Stimulated activated CD8-positive, alpha-beta memory T cell treated with anti-CD3 and anti-CD28 coated beads, Interleukin-2, amount 100 ng/mL, for 1 hour (primary cell): ENCODE data around the gene NMT2.
"Not testable (repeated sequence)": the region's sequence is repeated elsewhere in the genome, so short reads cannot be mapped to it uniquely, and the experiment has no call there.

ENCODE experiments used
- DNase-seq, 2 donors: peaks; one replicate each; pipeline ENCODE4 v3.0.0-alpha.2; 2020; ENCODE audit warnings: low read depth in 2 of 2

NMT2 gene

DNA sequence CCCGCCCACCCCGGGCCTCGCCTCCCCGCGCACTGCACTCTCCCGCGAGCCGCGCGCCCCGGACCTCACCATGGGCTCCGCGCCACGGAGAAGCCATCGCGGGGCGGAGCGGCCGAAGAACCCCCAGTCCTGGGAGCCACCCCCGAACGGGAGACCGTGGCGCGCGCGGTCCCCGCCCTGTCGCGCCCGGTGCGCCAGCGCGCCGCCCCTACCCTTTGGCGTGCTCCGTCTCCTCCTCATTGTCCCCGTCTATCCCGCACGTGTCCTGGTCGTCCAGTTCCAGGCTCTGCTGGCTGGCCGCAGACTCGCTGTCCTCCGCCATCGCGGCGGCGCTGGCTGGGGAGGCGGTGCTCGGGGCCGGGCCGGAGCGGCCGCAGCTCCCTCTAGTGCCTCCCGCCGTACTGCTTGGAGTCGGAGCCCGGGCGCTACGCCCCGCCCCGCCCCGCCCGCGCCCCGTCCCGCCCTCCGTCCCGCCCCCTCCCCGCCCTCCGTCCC, at the start of gene NMT2:
TSS of gene NMT2 (minus strand) at position 403 of the 495 bp plus-strand sequence. CDS start at position 322, 81 bp downstream.
- no peak for DNase-seq

DNA sequence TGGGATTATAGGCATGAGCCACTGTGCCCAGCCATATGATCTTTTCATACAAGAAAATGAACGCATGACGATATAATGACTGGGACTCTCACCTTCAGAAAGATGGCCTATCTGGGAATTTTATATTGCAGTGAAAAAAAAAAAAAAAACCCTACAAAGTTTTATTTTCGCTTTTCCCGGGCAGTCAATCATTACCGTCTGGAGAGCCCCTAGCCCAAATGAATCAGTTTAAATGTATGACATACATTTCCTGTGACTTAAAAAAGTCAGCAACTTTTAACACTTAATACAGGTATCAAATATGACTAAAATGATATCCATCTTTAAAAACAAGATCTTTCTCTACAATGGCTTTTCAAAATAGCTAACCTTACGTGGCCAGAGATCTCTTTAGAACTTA, 48.2 kb upstream of the NMT2 start:
- DNase-seq, result no peak

DNA sequence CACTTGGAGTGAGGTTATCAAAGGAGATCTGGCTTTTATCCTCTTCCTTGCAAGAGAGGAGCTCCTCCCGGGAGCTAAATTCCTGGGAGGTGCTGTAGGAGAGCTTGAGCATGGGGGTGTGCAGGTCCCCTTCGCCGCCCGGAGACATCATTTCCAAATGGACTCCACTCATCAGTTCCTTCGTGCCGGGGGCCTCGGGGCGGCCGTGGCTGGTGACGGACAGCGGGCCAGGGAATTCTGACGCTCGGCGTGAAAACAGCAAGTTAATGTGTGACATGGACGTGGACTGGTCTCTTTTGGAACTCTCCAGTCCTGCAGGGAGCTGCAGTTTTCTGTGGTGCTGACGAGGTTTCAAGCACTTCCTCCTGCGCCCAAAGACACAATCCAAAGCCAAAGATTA, 45.7 kb upstream of the NMT2 start:
- DNase-seq, result no peak

DNA sequence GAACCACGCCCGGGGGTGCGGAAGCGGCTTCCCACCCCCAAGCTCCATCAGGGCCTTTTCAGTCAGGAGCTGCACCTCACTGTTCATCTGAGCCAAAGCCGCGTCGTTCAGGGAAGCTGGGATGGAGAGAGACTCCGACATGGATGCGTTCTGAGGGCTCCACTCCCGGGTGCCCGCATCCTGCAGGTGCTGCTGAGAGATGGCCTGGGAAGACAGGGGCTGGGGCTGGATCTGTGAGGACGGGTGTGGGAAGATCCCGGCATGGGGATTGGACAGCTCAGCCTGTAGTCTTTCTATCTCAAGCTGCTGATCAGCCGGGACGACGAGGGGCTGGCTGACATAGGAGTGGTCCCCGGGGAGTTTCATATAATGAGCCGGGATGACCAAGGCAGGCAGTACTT, 45.0 kb upstream of the NMT2 start:
- no peak for DNase-seq

DNA sequence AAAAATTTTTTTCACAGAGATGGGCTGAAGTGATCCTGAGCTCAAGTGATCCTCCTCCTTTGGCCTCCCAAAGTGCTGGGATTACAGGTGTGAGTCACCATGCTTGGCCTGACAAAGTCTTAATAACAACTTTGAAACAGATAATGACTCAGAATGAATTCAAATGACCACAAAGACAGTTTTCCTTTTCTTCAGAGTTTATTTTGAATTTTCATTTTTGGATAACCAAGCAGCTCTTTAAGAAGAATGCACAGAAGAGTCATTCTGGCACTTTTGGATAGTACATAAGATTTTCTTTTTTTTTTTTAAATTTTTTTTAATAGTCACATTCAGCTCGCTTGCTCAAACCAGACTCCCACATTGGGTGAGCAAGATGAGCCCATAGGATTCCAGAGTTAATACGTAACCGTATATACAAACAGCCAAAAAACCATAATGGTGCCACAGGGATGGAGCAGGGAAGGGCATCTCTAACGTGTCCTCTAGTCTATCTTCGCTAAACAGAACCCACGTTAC, 43.0 kb upstream of the NMT2 start:
- no peak for DNase-seq

DNA sequence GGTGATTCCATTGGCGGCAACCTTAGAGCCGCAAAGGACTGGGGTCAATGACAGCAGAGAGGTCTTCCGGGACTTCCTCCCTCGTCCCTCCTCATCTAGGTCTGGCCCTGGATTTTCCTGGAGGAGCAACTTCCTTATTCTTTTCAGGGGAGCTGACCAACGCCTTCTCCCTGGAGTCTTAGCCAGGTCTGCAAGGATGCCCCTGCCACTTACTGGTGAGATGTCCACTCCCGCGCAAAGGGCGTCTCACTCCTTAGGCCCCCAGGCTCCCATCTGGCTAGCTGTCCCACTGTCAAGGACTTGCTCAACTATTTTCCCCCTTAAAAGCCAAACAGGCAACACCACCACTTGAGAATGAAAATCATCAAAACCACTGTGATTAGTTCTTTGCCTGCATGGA, 42.0 kb upstream of the NMT2 start:
- no peak for DNase-seq

DNA sequence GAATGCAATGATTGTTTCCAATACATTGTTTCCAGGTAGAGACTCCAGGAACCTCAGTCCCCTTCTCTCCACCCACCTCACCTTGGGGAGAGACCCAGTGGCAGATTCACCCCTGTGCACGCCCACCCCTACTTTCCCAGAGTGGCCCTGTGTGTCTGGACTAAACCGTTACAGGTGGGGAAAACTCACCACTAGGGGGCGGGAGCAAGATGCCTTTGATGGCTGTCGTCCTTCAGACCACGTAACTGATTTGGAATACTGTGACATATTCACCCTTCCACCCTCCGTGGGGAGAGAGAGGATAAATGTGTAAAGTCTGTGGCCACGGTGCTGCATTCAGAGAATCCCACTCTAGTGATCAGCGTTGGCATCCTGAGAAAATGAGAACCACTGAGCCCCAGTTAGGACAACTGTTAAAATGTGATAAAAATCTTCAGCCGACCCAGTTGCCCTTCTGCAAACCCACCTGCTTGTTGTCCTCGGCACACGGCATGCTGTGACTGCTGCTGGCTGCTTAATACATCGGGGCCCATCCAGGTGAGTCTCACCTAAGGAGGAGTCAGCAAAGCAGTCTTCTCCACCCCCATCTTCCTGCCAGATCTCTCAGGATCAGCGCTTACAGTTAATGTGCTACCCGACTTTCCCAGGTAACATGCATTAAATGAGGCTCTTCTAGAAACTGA, 41.5 kb upstream of the NMT2 start:
- peak; percentile 59 to 74 for DNase-seq

DNA sequence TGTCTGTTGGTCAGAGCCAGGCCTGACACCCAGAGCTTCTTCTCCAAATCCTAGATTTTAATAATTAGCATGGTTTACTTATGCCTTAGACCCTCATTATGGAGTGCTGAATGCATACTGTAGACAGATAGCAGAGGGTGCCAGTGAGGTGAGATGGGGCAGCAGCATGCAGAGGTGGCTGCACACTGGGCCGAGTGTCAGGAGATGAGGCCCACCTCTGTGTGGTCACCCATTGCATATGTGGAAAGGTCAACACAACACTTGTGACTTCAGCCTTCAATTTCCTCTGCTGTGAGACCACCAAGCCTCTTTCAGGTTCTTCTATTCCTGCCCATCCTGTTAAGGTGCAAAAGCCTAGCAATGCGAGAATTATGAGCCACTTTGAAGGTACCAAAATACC, 39.7 kb upstream of the NMT2 start:
- no peak for DNase-seq

DNA sequence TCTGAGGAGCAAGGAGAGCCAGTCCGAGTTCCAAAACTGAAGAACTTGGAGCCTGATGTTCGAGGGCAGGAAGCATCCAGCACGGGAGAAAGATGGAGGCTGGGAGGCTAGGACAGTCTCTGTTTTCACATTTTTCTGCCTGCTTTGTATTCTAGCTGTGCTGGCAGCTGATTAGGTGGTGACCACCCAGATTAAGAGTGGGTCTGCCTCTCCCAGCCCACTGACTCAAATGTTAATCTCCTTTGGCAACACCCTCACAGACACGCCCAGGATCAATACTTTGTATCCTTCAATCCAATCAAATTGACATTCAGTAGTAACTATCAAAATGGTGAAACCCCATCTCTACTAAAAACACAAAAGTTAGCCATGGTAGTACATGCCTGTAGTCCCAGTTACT, 38.9 kb upstream of the NMT2 start:
- not testable (repeated sequence) for DNase-seq

DNA sequence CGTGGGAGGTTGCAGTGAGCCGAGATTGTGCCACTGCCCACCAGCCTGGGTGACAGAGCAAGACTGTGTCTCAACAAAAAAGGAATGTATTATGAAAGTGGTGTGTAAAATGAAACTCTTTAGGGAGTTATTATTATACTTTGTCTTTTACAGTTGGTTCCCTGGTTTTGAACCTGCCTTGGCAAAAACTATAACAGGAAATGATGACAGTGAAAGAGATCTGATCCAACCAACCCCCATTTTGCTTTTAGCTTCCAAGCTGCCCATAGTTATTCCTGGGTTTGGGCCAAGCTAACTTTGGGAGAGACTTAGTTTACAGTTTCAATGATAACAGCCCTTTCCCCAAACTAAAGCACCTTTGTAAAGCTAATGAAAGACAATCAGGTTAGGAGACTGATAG, 34.1 kb upstream of the NMT2 start:
- no peak for DNase-seq

DNA sequence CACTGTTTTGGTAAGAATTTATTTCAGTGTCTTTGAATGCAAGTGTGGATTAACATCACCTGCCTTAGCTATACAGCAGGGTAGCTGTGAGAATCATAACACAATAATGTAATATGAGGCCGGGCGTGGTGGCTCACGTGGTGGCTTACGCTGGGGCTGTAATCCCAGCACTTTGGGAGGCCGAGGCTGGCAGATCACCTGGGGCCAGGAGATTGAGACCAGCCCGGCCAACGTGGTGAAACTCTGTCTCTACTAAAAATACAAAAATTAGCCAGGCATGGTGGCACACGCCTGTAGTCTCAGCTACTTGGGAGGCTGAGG, 33.8 kb upstream of the NMT2 start:
- not testable (repeated sequence) for DNase-seq

DNA sequence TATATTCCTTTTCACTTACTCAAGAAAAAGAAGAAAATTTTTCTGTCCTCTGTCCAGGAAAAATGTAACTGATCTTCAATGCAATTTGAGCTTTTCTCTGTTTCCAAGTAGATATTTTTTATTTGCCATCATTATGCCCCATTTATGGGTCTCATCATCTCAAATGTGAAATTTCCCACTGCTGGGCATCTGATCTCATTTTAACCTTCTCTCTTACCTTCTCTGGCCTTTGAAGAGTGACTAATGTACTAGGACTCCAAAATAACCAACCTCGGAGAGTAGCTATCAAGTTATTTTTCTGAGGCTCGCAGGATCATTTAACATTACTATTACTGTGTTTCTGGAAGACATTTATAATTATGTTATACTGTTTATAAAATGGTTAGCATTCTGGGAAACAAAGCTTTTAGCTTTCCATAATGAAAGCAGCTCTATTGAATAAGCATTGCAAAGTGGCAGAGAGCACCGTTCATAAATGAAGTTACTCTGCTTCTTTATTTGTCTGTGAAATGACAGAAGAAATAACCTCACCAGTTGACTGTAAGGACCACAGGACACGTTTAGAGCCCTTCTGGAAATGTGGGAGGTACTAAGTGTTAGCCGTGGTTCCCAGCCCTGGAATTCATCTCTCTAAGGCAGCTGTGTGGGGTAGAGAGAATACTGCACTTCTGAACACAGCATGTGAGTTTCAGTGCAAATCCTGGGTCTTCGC, 33.3 kb upstream of the NMT2 start:
- DNase-seq, result no peak

DNA sequence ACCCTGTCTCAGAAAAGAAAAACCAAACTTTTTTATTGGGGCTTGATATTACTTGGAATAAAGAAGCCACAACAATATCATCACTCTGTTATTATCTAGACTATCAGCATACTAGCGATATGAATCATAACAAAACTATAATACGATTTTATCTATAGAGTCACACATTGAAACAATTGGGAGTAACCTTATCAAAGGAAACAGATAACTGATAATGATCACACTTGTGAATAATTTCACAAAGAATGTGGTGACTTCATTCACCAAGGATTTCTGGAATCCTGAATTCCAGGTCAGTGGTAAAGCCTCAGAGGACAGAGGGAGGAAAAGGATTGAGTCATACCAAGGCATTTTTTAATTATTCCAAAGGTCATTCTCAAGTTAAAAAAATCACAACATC, 32.1 kb upstream of the NMT2 start:
- DNase-seq, result no peak

DNA sequence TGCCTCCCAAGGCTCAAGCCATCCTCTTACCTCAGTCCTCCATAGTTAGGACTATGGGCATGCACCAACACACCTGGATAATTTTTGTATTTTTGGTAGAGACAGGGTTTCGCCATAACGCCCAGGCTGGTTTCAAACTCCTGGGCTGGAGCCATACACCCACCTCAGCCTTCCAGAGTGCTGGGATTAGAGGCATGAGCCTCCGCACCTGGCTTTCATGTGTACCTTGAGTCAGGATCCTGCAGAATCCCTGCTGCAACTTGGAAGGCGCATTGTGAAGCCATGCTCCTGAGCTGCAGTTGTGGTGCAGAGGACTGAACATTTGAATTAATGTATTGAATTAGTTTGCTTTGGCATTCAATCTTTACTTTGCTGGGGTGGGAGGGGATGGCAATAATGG, 29.4 kb upstream of the NMT2 start:
- DNase-seq, result no peak

DNA sequence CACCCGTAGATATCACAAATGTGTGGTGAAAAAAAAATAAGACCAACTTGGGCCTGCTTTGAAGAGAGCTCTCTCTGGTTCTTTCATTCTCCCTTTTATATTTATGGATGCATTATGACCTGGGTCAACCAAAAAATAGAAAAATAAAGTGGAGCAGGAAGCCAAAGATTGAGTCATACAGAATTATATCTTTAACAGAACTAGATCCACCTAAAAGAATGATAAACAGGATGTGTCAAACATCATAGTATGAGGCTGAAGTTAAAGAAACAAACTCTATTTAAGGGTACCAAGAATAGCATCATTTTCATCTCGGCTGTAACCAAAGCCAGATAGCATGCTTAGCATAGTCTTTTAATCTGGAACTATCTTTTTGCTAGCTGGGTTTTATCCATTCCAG, 28.8 kb upstream of the NMT2 start:
- DNase-seq, result no peak

DNA sequence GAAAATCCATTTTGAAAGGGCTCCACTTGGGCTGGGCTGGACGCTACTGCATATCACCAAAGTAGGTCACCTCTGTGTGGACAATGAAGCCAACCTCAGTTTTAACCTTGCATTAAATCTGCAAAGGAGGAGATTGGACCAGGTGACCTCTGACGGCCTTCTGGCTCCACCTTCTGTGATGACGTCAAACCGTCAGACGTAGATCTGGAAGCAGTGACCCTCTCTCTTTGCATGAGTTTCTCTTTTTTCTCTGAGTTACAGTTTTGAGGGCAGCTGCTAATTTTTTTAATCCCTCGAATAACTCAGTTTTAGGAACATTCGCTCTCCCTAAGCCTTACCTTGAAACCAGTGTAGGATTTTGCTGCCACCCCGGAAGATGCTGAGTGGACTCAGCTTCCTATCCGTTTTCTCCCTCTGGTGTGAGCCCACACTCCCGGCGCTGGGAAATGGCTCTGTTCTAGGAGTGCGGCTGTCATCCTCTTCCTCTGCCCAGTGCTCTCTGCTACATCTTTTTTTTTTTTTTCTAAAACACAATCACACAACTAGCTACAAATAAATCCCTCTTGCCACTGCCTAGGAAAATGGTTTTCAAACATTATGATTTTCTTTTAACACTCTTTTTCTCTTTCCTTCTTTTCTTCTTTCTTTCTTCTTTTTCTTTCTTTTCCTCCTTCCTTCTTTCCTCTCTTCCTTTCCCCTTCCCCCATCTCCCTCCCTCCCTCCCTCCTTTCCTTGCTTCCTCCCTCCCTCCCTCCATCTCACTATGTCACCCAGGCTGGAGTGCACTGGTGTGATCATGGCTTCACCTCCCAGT, 27.7 kb upstream of the NMT2 start:
- no peak for DNase-seq

DNA sequence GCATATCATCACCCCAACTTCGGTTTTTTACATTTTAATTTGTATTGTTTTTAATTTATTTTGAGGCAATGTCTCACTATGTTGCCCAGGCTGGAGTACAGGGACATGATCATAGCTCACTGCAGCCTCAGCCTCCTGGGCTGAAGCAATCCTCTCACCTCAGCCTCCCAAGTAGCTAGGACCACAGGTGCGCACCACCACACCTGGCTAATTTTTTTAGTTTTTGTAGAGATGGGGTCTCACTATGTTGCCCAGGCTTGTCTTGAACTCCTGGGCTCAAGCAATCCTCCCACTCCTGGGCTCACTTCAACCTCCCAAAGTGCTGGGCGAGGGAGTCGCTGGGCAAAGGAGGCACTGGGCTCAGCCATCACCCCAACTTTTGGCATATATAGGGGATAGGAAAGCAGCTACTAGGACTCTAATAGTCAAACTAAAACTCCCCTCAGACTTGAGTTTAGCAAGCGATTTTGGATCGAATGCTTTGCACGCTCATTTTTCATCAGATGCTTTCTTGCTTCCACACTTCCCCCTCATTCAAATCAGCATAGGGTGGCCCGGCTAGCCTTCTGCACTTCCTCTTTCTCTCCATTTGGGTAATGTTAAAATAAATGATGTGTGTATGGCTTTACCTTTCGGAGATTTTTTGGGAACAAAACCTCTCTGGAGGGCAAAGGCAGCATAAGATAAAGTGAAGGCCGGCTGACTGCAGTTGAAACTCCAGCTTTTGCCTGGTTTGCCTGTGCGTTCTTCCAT, 20.8 kb upstream of the NMT2 start:
- no peak for DNase-seq

DNA sequence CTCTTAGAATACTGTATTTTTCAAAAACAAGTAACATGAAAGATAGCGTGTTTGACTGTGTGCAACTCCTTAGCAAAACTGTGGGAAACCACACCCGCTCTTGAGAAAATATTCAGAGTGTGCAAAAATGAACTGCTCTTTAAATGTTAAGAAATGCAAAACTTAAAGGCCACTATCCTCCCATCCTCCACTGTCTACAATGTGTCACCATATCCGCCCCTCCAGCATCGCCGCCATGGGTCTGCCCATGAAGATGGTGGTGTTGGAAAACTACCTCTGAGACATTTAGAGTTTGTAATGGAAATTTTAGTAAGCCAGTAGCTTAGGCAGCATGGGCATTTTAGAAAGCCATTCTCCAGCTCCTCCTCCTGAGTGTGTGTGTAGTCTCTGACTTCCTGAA, 20.1 kb upstream of the NMT2 start:
- DNase-seq, result no peak

DNA sequence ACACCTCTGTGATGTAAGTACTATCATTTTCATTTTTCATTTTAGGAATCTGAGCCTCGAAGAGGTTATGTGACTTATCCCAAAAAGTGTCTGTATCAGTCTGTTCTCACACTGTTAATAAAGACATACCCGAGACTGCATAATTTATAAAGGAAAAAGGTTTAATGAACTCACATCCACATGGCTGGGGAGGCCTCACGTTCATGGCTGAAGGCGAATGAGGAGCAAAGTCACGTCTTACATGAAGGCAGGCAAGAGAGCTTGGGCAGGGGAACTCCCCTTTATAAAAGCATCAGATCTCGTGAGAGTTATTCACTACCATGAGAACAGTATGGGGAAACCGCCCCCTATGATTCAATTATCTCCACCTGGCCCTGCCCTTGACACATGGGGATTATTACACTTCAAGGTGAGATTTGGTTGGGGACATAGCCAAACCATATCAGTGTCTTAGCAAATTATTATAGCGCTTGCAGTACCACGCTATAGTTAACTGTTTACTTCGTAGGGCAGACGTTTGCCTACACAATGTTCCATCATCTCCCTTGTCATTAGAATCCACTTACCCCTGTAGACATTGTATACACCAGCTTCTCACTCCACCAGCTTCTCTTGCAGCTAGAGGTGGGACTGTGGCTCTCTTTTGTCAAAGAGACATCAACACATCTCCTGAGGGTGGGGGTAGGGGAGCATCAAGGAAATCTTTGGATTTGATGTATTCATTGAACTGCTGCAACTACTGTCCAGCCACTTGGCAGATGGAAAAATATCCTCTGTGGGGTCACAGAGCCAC, 15.4 kb upstream of the NMT2 start:
- no peak for DNase-seq

DNA sequence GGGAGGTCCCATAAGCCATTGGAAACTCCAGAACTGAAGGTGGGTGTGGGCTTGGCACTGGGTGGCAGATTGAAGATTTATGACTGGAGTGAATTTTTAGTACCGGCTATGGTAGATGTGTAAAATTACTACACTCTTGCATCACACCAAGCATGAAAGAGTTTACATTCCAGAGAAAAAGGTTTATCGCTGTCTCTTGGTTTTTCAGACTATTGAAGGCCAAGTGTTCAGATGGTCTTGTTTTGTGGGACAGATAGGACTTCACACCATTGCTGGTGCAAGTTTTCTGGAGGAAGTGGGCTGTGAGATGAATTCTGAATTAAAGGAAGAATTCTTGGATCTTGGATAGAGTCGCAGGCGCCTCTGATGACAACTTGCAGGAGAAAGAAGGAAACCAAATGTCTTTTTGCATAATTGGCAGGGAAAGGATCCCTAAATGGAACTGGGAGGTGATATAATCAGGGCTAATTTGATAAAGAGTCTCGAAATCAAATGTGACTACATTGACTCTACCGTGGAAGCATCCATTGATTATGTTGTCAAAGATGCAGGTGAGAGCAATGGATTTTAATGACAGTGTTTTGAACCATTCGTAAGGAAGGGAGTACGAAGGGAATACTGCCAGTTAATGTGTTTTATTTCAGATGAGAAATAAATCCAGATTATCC, 14.2 kb upstream of the NMT2 start:
- no peak for DNase-seq
